ENCODE measurements around the gene EIF2S3. TPM values are rescaled to one million over a fixed set of nuclear protein-coding genes. Genes with fewer than 3 reads are reported as not detected.
"Not testable (repeated sequence)": the region's sequence is repeated elsewhere in the genome, so short reads cannot be mapped to it uniquely, and the experiment has no call there.

EIF2S3 gene
- 108 TPM for polyA plus RNA-seq (2013, experiment 1 of 2; ENCODE audit: insufficient read length)
- 112 TPM for polyA plus RNA-seq (2013, experiment 2 of 2; ENCODE audit: insufficient read length)

GRCh38 chrX:24054182-24055042 is at the start of gene EIF2S3:
Gene EIF2S3 (plus strand): TSS chrX:24054956. CDS start chrX:24054969, 13 bp downstream.
- peak; percentile 94 for DNase-seq

GRCh38 chrX:24005028-24005427 is 49.7 kb upstream of the EIF2S3 start:
- DNase-seq: no peak

- DNase-seq: no peak
These were observed 48.9 kb upstream of the EIF2S3 start for GRCh38 chrX:24005867-24006266.

- no peak for DNase-seq
These were observed 42.5 kb upstream of the EIF2S3 start for GRCh38 chrX:24012266-24012665.

GRCh38 chrX:24014388-24015018 is 40.3 kb upstream of the EIF2S3 start:
- no peak for DNase-seq

GRCh38 chrX:24017674-24018073 is 37.1 kb upstream of the EIF2S3 start:
- DNase-seq: no peak

GRCh38 chrX:24018809-24019208 is 35.9 kb upstream of the EIF2S3 start:
- no peak for DNase-seq

- DNase-seq: no peak
These were observed 35.3 kb upstream of the EIF2S3 start for GRCh38 chrX:24019448-24019847.

GRCh38 chrX:24020306-24020876 is 34.4 kb upstream of the EIF2S3 start:
- no peak for DNase-seq

GRCh38 chrX:24023544-24023943 is 31.2 kb upstream of the EIF2S3 start:
- no peak for DNase-seq

GRCh38 chrX:24023972-24024669 is 30.6 kb upstream of the EIF2S3 start:
- DNase-seq: no peak

- DNase-seq: peak; percentile 92
These were observed 29.7 kb upstream of the EIF2S3 start for GRCh38 chrX:24024819-24025740.

GRCh38 chrX:24025741-24026403 is 28.9 kb upstream of the EIF2S3 start:
- peak; percentile 39 for DNase-seq

- DNase-seq: no peak
These were observed 28.3 kb upstream of the EIF2S3 start for GRCh38 chrX:24026432-24026831.

- no peak for DNase-seq
These were observed 27.7 kb upstream of the EIF2S3 start, which contains the start of gene KLHL15 for GRCh38 chrX:24027086-24027485. Gene KLHL15 (minus strand): TSS chrX:24027186. CDS start chrX:24006693, 20,493 bp downstream.

GRCh38 chrX:24027985-24028384 is 26.8 kb upstream of the EIF2S3 start:
- DNase-seq: no peak

- no peak for DNase-seq
These were observed 24.2 kb upstream of the EIF2S3 start for GRCh38 chrX:24030597-24030996.

GRCh38 chrX:24034485-24034884 is 20.3 kb upstream of the EIF2S3 start:
- DNase-seq: no peak

GRCh38 chrX:24037729-24038128 is 17.0 kb upstream of the EIF2S3 start:
- no peak for DNase-seq

GRCh38 chrX:24046060-24046459 is 8.7 kb upstream of the EIF2S3 start:
- DNase-seq: not testable (repeated sequence)

GRCh38 chrX:24049643-24050042 is 5.1 kb upstream of the EIF2S3 start:
- DNase-seq: not testable (repeated sequence)

All from fibroblast of skin of back (primary cell).